Loucy (cell line): ENCODE data around the gene GPX7.

ENCODE experiments used
- CTCF ChIP-seq: fragments of 200-600 bp; sonication (generic); conservative IDR thresholded peaks from 2 replicates; pipeline ENCODE4 v1.5.1; 2014; ENCODE audit warnings: mild to moderate bottlenecking, antibody characterized with exemption, low read length
- EZH2phosphoT487 ChIP-seq: fragments of 200-600 bp; IDR thresholded peaks from 2 replicates; pipeline ENCODE4 v1.6.1; 2018; ENCODE audit warnings: antibody characterized with exemption, mild to moderate bottlenecking, moderate library complexity, borderline replicate concordance

DNA sequence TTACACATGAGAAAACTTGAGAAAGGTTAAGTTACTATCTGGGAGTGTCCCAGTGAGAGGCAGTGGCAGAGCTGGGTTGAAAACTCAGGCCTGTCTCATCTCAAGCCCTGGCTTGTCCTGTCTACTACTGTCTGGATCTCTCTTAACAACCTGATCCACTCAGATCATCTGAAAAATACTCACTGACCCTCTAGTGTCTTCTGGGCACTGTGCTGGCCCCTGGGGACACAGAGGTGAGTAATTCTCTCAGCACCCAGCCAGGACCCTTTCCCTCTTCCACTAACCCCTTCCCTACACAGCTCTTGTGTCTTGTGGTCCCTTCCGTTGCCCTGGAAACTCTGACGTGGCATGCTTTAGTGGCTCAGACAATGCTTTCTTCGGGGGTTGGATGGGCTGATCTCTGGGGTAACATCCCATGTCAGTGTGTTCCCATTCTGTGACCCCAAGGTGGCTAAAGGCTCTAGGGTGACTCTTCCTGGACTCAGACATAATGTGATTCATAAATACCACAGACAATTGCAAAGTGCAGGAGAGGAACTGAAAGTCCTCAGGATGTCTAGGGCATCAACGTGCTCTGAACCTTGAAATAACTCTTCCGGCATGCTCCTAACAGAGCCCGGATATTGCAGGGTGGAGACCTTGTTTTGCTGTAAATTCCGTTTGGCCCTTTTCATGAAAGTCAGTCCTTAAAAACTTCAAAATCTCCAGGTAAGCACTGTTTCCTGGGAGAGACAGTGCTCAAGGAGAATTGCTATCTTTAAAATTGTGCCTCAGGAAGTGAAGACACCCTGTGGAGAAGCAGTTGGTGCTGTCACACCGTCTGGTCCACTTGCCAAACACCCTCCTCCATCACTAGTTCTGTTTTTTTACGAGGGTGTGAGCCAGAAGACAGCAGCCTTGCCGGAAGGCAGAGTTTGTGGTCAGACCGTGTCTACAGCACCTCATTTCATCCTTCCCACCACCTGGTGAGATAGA lies 34.8 kb downstream of the GPX7 start:
- TF ChIP-seq CTCF: no peak
- TF ChIP-seq EZH2phosphoT487: no peak
